HepG2 (cell line): ENCODE results near the gene SPECC1L. TPM values are rescaled to one million over a fixed set of nuclear protein-coding genes. Genes with fewer than 3 reads are reported as not detected.

Experiments used
- ATAC-seq: fragments of 200-7000 bp; cut with Tn5 transposase; 3 replicates; pipeline ENCODE4 v1.9.1; 2020; ENCODE audit warnings: mild to moderate bottlenecking, moderate library complexity
- BruUV-seq: library from RNA; stranded (reverse); fragments of 400-500 nt; replicated peaks from 2 replicates; lab custom pipeline; 2021; lab: Mats Ljungman, UMichigan
- CTCF ChIA-PET: fragments of 300-600 bp; formaldehyde crosslinking; extraction: SDS; loops from one replicate; lab custom pipeline; 2021; ENCODE audit warnings: low total read pairs, inconsistent platforms, low intra/inter-chr PET ratio; lab: Yijun Ruan, JAX
- POLR2A ChIA-PET: fragments of 350-600 bp; sonication (Branson Sonifier 250); formaldehyde crosslinking; loops from one replicate; lab custom pipeline; 2020; ENCODE audit warnings: antibody characterized with exemption, inconsistent platforms; lab: Yijun Ruan, JAX
- DNase-seq: peaks from one replicate; pipeline ENCODE4 v3.0.0-alpha.2; 2015; ENCODE audit warnings: low spot score
- FAIRE-seq: peaks from 3 replicates; lab custom pipeline; 2011; peaks lifted over from hg19 to GRCh38; lab: Jason Lieb, UNC
- H2AFZ ChIP-seq: one replicate; pipeline ENCODE4 v1.6.1; 2011; ENCODE audit warnings: low read length, inconsistent platforms
- H3K27ac ChIP-seq: fragments of 300-600 bp; 3 replicates; pipeline ENCODE4 v1.8.0; 2011; ENCODE audit warnings: mixed run types, mild to moderate bottlenecking, mixed read lengths, low read length, inconsistent platforms; ENCODE audit not compliant: insufficient read depth; ENCODE audit errors: extremely low read length
- H3K27me3 ChIP-seq, 2 experiments: fragments of 200-600 bp in 1 of 2; 2 replicates in 1 of 2; 3 replicates in 1 of 2; pipeline versions ENCODE4 v1.6.0 to v1.8.0; 2011; ENCODE audit warnings: low read length in 2 of 2, mild to moderate bottlenecking in 2 of 2, moderate library complexity in 2 of 2, inconsistent platforms in 1 of 2; ENCODE audit not compliant: insufficient read depth in 2 of 2, control insufficient read depth in 1 of 2
- H3K36me3 ChIP-seq, 2 experiments: fragments of 200-600 bp in 1 of 2; replicated peaks in 1 of 2; 2 replicates in 1 of 2; 3 replicates in 1 of 2; pipeline versions ENCODE4 v1.5.1 to v1.8.0; 2011; ENCODE audit warnings: low read length in 2 of 2, inconsistent platforms in 1 of 2; ENCODE audit not compliant: insufficient read depth in 2 of 2, control insufficient read depth in 1 of 2
- H3K4me1 ChIP-seq: 2 replicates; pipeline ENCODE4 v1.5.1; 2012; ENCODE audit warnings: low read length, inconsistent platforms; ENCODE audit not compliant: insufficient read depth
- H3K4me2 ChIP-seq: 2 replicates; pipeline ENCODE4 v1.6.0; 2011; ENCODE audit warnings: low read depth, low read length, inconsistent platforms
- H3K4me3 ChIP-seq, 3 experiments: fragments of 200-600 bp in 1 of 3; sonication (generic), shearing (Covaris generic) in 1 of 3; replicated peaks in 1 of 3; 2 replicates each; pipeline ENCODE4 v1.5.1; 2011 to 2016; ENCODE audit warnings: low read length in 3 of 3, inconsistent platforms in 2 of 3, low read depth in 2 of 3, mild to moderate bottlenecking in 2 of 3, control low read depth in 1 of 3, mixed read lengths in 1 of 3; ENCODE audit not compliant: insufficient read depth in 1 of 3
- H3K79me2 ChIP-seq: one replicate; pipeline ENCODE4 v1.6.1; 2011; ENCODE audit warnings: low read length, inconsistent platforms; ENCODE audit not compliant: insufficient read depth
- H3K9ac ChIP-seq: 2 replicates; pipeline ENCODE4 v1.6.0; 2011; ENCODE audit warnings: mild to moderate bottlenecking, low read depth, low read length, inconsistent platforms; ENCODE audit not compliant: insufficient read depth
- H3K9me3 ChIP-seq: 2 replicates; pipeline ENCODE4 v1.5.1; 2012; ENCODE audit warnings: mild to moderate bottlenecking, low read length
- H4K20me1 ChIP-seq: 2 replicates; pipeline ENCODE4 v1.6.0; 2011; ENCODE audit warnings: inconsistent platforms, mild to moderate bottlenecking, low read length, moderate library complexity; ENCODE audit not compliant: insufficient read depth
- CENPX ChIP-seq: sonication (generic); formaldehyde crosslinking; IDR thresholded peaks from 2 replicates; pipeline ENCODE4 v1.9.0; 2021; ENCODE audit warnings: mild to moderate bottlenecking, missing genetic modification reagents, moderate library complexity
- ELF1 ChIP-seq: sonication (generic); formaldehyde crosslinking; IDR thresholded peaks from 2 replicates; pipeline ENCODE4 v1.4.0; 2020; ENCODE audit warnings: missing genetic modification reagents
- FOXA3 ChIP-seq: IDR thresholded peaks from 2 replicates; pipeline ENCODE4 v1.6.1; 2016; ENCODE audit warnings: missing genetic modification reagents, missing compliant biosample characterization
- MEIS2 ChIP-seq: sonication (generic); formaldehyde crosslinking; IDR thresholded peaks from 2 replicates; pipeline ENCODE4 v1.9.0; 2021; ENCODE audit warnings: mild to moderate bottlenecking, missing genetic modification reagents
- MTF2 ChIP-seq: sonication (generic); formaldehyde crosslinking; IDR thresholded peaks from 2 replicates; pipeline ENCODE4 v1.5.0; 2020; ENCODE audit warnings: missing genetic modification reagents, borderline replicate concordance
- PHF5A ChIP-seq: IDR thresholded peaks from one replicate; pipeline ENCODE4 v1.6.1; 2018; ENCODE audit warnings: low read depth, missing genetic modification reagents; ENCODE audit not compliant: unreplicated experiment
- PTBP1 ChIP-seq: fragments of 200-400 bp; formaldehyde crosslinking; IDR thresholded peaks from 2 replicates; pipeline ENCODE4 v1.6.1; 2018; ENCODE audit warnings: low read length, low read depth; ENCODE audit not compliant: poor library complexity, severe bottlenecking
- SAP130 ChIP-seq: IDR thresholded peaks from 2 replicates; pipeline ENCODE4 v1.6.1; 2016; ENCODE audit warnings: low read depth
- ZNF34 ChIP-seq: sonication (generic); formaldehyde crosslinking; IDR thresholded peaks from 2 replicates; pipeline ENCODE4 v1.4.0; 2020; ENCODE audit warnings: mild to moderate bottlenecking, missing genetic modification reagents, borderline replicate concordance
- ZNF563 ChIP-seq: sonication (generic); formaldehyde crosslinking; IDR thresholded peaks from 2 replicates; pipeline ENCODE4 v1.8.0; 2022; ENCODE audit warnings: mild to moderate bottlenecking, moderate library complexity, missing genetic modification reagents
- ZNF574 ChIP-seq: sonication (generic); formaldehyde crosslinking; IDR thresholded peaks from 2 replicates; pipeline ENCODE4 v1.4.0; 2020; ENCODE audit warnings: missing genetic modification reagents
- ZNF878 ChIP-seq: sonication (generic); formaldehyde crosslinking; IDR thresholded peaks from 2 replicates; pipeline ENCODE4 v1.8.1; 2023; ENCODE audit warnings: mild to moderate bottlenecking, missing genetic modification reagents, moderate library complexity
- ZSCAN29 ChIP-seq: sonication (generic); formaldehyde crosslinking; conservative IDR thresholded peaks from 2 replicates; pipeline ENCODE4 v1.4.0; 2020; ENCODE audit warnings: mild to moderate bottlenecking, missing genetic modification reagents
- WGBS: methylation state at CpG from one replicate; pipeline ENCODE4 v1.1.6; 2017; ENCODE audit warnings: low lambda C conversion rate; 5-methylcytosine and 5-hydroxymethylcytosine counted together
- in situ Hi-C: cut with HindIII; loops from 2 replicates; pipeline ENCODE4 v1.10.0; 2017; ENCODE audit warnings: low pct_unique_long_range_greater_than_20kb; ENCODE audit not compliant: extremely low pct_ligation_motif_present
- intact Hi-C: fragments of 100-400 bp; cut with micrococcal nuclease; formaldehyde crosslinking; loops from one replicate; pipeline ENCODE4 v1.10.0; 2022; ENCODE audit not compliant: unreplicated experiment
- polyA plus RNA-seq, 8 experiments: library from polyadenylated mRNA; depleted of rRNA in 3 of 8; stranded (reverse) in 7 of 8; unstranded in 1 of 8; fragments of >200 nt; fragmentation: Illumina TruSeq in 4 of 8; extraction: Trizol in 4 of 8; gene quantifications; 2 replicates each; pipeline versions ENCODE4 v1.2.1 to v1.2.3, GENCODE V29; 2011 to 2016; ENCODE audit warnings: low read depth in 4 of 8, missing spikeins in 1 of 8, mixed read lengths in 1 of 8; ENCODE audit not compliant: insufficient read depth in 1 of 8
- total RNA-seq, 5 experiments: library from RNA; depleted of rRNA; stranded (reverse); fragments of >200 nt; fragmentation: Illumina TruSeq; extraction: Trizol; gene quantifications; 2 replicates each; pipeline ENCODE4 v1.2.3, GENCODE V29; 2016; ENCODE audit warnings: low read depth in 1 of 5
- TF ChIP-seq, protein P1 (sequence below): IDR thresholded peaks from 2 replicates; pipeline ENCODE4 v1.6.1; 2016; ENCODE audit warnings: missing genetic modification reagents, missing compliant biosample characterization
- TF ChIP-seq, protein P2 (sequence below): sonication (generic); formaldehyde crosslinking; IDR thresholded peaks from 2 replicates; pipeline ENCODE4 v1.8.0; 2022; ENCODE audit warnings: mild to moderate bottlenecking, missing genetic modification reagents, moderate library complexity
- TF ChIP-seq, protein P3 (sequence below): sonication (generic); formaldehyde crosslinking; IDR thresholded peaks from 2 replicates; pipeline ENCODE4 v1.5.0; 2020; ENCODE audit warnings: missing genetic modification reagents, mild to moderate bottlenecking, borderline replicate concordance
- TF ChIP-seq, protein P4 (sequence below): IDR thresholded peaks from 2 replicates; pipeline ENCODE4 v1.4.0; 2020; ENCODE audit warnings: mild to moderate bottlenecking, missing genetic modification reagents

SPECC1L gene
- total and polyA plus RNA-seq, 2 of the 13 experiments (the other 11 are each of a cell fraction or from before 2014, with no cell fraction given) = 14.1 to 30.3 TPM

- in situ Hi-C loops (loop anchor here (10.0 kb wide), 1 partner anchor 191 kb away; no protein-coding TSS in a partner anchor), intact Hi-C loops (loop anchor here (2.0 kb wide), 1 partner anchor 201 kb away; no protein-coding TSS in a partner anchor)
- Histone ChIP-seq H3K4me1 (peaks cover 26% of the 10 kb centered on the region), H3K4me3 (peak overlapping the region in 1 of 3 experiments; percentile 2; a peak in 1 of 6 replicates), H3K4me2 (no peak overlapping the region), H3K27me3 (no peaks in the 10 kb centered on the region), H3K9ac (no peak overlapping the region), H3K36me3 (peaks cover 16 to 66% of the 10 kb centered on the region in 2 experiments), H2AFZ (no peak overlapping the region), H4K20me1 (no peaks in the 10 kb centered on the region), H3K27ac (peak overlapping the region; percentile 36), H3K79me2 (no peaks in the 10 kb centered on the region), H3K9me3 (no peaks in the 10 kb centered on the region)
- no TSS peak for BruUV-seq
- WGBS = 27% methylated on average over 3 of the region's 3 CpGs
- FAIRE-seq (no peak), DNase-seq (no peak), ATAC-seq (no peak)
- CTCF ChIA-PET = no interaction called here
- POLR2A ChIA-PET = no interaction called here
- no peak for TF ChIP-seq ZNF563 (CRISPR knock-in tag)
- peak; percentile 7; the same call in 1 of the 2 replicates for TF ChIP-seq FOXA3
- 0 out of 2 replicates have a peak, but pooled peaks have one; percentile 12 for TF ChIP-seq SAP130 (CRISPR knock-in tag)
- no peak for TF ChIP-seq CENPX (CRISPR knock-in tag)
- TF ChIP-seq, protein P1, sequence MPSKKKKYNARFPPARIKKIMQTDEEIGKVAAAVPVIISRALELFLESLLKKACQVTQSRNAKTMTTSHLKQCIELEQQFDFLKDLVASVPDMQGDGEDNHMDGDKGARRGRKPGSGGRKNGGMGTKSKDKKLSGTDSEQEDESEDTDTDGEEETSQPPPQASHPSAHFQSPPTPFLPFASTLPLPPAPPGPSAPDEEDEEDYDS (CRISPR knock-in tag) = no peak
- no peak for TF ChIP-seq PHF5A (CRISPR knock-in tag)
- TF ChIP-seq MEIS2 (CRISPR knock-in tag) = no peak
- no peak for TF ChIP-seq ZNF878
- TF ChIP-seq ZNF574 (CRISPR knock-in tag) = no peak
- TF ChIP-seq, protein P2, sequence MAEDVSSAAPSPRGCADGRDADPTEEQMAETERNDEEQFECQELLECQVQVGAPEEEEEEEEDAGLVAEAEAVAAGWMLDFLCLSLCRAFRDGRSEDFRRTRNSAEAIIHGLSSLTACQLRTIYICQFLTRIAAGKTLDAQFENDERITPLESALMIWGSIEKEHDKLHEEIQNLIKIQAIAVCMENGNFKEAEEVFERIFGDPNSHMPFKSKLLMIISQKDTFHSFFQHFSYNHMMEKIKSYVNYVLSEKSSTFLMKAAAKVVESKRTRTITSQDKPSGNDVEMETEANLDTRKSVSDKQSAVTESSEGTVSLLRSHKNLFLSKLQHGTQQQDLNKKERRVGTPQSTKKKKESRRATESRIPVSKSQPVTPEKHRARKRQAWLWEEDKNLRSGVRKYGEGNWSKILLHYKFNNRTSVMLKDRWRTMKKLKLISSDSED (CRISPR knock-in tag) = no peak
- TF ChIP-seq ZSCAN29 (CRISPR knock-in tag) = no peak
- TF ChIP-seq, protein P3, sequence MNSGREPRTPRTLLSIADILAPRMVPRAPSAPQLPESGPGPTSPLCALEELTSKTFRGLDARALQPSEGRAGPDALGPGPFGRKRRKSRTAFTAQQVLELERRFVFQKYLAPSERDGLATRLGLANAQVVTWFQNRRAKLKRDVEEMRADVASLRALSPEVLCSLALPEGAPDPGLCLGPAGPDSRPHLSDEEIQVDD (CRISPR knock-in tag) = no peak
- no peak for TF ChIP-seq MTF2 (CRISPR knock-in tag)
- TF ChIP-seq, protein P4, sequence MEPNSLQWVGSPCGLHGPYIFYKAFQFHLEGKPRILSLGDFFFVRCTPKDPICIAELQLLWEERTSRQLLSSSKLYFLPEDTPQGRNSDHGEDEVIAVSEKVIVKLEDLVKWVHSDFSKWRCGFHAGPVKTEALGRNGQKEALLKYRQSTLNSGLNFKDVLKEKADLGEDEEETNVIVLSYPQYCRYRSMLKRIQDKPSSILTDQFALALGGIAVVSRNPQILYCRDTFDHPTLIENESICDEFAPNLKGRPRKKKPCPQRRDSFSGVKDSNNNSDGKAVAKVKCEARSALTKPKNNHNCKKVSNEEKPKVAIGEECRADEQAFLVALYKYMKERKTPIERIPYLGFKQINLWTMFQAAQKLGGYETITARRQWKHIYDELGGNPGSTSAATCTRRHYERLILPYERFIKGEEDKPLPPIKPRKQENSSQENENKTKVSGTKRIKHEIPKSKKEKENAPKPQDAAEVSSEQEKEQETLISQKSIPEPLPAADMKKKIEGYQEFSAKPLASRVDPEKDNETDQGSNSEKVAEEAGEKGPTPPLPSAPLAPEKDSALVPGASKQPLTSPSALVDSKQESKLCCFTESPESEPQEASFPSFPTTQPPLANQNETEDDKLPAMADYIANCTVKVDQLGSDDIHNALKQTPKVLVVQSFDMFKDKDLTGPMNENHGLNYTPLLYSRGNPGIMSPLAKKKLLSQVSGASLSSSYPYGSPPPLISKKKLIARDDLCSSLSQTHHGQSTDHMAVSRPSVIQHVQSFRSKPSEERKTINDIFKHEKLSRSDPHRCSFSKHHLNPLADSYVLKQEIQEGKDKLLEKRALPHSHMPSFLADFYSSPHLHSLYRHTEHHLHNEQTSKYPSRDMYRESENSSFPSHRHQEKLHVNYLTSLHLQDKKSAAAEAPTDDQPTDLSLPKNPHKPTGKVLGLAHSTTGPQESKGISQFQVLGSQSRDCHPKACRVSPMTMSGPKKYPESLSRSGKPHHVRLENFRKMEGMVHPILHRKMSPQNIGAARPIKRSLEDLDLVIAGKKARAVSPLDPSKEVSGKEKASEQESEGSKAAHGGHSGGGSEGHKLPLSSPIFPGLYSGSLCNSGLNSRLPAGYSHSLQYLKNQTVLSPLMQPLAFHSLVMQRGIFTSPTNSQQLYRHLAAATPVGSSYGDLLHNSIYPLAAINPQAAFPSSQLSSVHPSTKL (CRISPR knock-in tag) = peak; percentile 14; the same call in 1 of the 2 replicates
- no peak for TF ChIP-seq PTBP1
- TF ChIP-seq ZNF34 (CRISPR knock-in tag) = no peak
- no peak for TF ChIP-seq ELF1 (CRISPR knock-in tag)
These were observed 53.1 kb downstream of the SPECC1L start for GRCh38 chr22:24323695-24324094.
